ENCODE results near the gene JAK1. TPM values are rescaled to one million over a fixed set of nuclear protein-coding genes. Genes with fewer than 3 reads are reported as not detected.

The JAK1 gene
- total RNA-seq, 2 donors from 2014 or later: 22.9 to 23.2 TPM

DNA sequence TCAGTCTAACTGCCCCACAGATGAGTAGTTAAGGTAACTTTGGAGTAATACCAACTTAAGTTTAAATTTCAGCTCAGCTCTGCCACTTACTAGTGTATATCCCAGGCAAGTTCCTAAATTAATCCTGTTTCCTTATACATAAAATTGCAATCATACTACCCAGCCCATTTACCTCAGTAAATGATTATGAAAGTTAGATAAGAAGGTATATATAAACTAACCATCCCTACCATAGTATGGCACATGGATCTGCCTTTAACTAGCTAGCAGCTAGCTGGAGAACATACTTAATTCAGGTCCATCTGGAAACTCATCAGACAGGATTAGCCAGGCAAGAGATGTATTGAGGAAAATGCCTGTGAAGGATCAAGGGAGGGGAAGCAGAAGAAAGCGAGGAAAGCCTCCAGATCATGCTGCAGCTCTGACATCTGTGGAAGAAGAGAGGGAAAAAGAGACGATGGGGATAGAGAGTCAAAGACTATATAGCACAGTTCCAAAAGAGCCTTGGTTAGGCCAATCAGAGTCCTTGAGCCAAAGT, 8.0 kb upstream of the JAK1 start:
- no peaks in the 10 kb centered on the region for H3K4me1 Mint-ChIP-seq
- no peak overlapping the region for H3K4me3 Mint-ChIP-seq
- TF ChIP-seq, protein P1, sequence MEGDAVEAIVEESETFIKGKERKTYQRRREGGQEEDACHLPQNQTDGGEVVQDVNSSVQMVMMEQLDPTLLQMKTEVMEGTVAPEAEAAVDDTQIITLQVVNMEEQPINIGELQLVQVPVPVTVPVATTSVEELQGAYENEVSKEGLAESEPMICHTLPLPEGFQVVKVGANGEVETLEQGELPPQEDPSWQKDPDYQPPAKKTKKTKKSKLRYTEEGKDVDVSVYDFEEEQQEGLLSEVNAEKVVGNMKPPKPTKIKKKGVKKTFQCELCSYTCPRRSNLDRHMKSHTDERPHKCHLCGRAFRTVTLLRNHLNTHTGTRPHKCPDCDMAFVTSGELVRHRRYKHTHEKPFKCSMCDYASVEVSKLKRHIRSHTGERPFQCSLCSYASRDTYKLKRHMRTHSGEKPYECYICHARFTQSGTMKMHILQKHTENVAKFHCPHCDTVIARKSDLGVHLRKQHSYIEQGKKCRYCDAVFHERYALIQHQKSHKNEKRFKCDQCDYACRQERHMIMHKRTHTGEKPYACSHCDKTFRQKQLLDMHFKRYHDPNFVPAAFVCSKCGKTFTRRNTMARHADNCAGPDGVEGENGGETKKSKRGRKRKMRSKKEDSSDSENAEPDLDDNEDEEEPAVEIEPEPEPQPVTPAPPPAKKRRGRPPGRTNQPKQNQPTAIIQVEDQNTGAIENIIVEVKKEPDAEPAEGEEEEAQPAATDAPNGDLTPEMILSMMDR (conservative IDR thresholded peaks at IDR 0.05): no peak
- 89 to 92% methylated on average over 2 of the region's 2 CpGs for WGBS, 2 experiments (ENCODE audit: insufficient coverage in 1 of 2, insufficient read length in 1 of 2)
- no peaks in the 10 kb centered on the region for H3K36me3 Mint-ChIP-seq (ENCODE audit: low read depth)
- H3K4me1 ChIP-seq (ENCODE audit: control insufficient read depth, insufficient read depth, low read length): no peaks in the 10 kb centered on the region
- no peak overlapping the region for H3K9ac ChIP-seq (ENCODE audit: extremely low read depth, low read length, poor library complexity, severe bottlenecking)
- H3K9me3 Mint-ChIP-seq: no peaks in the 10 kb centered on the region
- H3K9me3 ChIP-seq (ENCODE audit: control insufficient read depth, low read length): no peaks in the 10 kb centered on the region
- H3K27me3 ChIP-seq (ENCODE audit: control insufficient read depth, insufficient read depth, low read length, poor library complexity, severe bottlenecking): no peaks in the 10 kb centered on the region
- no peak for DNase-seq
- no peaks in the 10 kb centered on the region for H3K27me3 Mint-ChIP-seq (ENCODE audit: insufficient read depth)
- no peak overlapping the region for H3K27ac Mint-ChIP-seq
- no peaks in the 10 kb centered on the region for H3K36me3 ChIP-seq (ENCODE audit: control insufficient read depth, insufficient read depth, low read length)
- H3K4me3 ChIP-seq (ENCODE audit: low read length): no peak overlapping the region
- no peak overlapping the region for H3K27ac ChIP-seq (ENCODE audit: low read depth, low read length)

DNA sequence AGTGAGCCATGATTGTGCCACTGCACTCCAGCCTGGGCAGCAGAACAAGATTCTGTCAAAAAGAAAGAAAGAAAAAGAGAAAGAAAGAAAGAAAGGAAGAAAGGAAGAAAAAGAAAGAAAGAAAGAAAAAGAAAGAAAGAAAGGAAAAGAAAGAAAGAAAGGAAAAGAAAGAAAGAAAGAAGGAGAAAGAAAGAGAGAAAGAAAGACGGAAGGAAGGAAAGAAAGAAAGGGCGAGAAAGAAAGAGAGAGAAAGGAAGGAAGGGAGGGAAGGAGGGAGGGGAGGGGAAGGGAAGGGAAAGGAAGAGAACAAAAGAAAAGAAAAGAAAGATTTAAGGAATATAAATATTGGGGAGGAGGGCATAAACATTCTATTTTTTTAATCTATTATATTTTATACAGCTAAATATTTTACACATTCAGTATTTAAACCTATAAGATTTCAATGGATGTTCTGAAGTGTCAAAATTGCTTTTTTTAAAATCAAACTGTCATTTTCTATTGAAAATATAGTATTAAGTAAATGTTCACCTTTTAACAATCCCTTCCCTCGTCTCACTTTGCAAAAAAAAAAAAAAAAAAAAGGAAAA, 6.8 kb upstream of the JAK1 start:
- Mint-ChIP-seq H3K9me3 (no peaks in the 10 kb centered on the region), H3K36me3 (ENCODE audit: low read depth) (no peaks in the 10 kb centered on the region), H3K4me3 (no peak overlapping the region), H3K4me1 (no peaks in the 10 kb centered on the region), H3K27ac (no peak overlapping the region), H3K27me3 (ENCODE audit: insufficient read depth) (peaks cover 1% of the 10 kb centered on the region)
- DNase-seq: no peak
- Histone ChIP-seq H3K9ac (ENCODE audit: extremely low read depth, low read length, poor library complexity, severe bottlenecking) (no peak overlapping the region), H3K27ac (ENCODE audit: low read depth, low read length) (no peak overlapping the region), H3K27me3 (ENCODE audit: control insufficient read depth, insufficient read depth, low read length, poor library complexity, severe bottlenecking) (no peaks in the 10 kb centered on the region), H3K4me1 (ENCODE audit: control insufficient read depth, insufficient read depth, low read length) (no peaks in the 10 kb centered on the region), H3K9me3 (ENCODE audit: control insufficient read depth, low read length) (no peaks in the 10 kb centered on the region), H3K36me3 (ENCODE audit: control insufficient read depth, insufficient read depth, low read length) (no peaks in the 10 kb centered on the region), H3K4me3 (ENCODE audit: low read length) (no peak overlapping the region)
- TF ChIP-seq, protein P1 (conservative IDR thresholded peaks at IDR 0.05): no peak
- 94 to 98% methylated on average over 2 of the region's 3 CpGs for WGBS, 2 experiments (ENCODE audit: insufficient coverage in 1 of 2, insufficient read length in 1 of 2)

DNA sequence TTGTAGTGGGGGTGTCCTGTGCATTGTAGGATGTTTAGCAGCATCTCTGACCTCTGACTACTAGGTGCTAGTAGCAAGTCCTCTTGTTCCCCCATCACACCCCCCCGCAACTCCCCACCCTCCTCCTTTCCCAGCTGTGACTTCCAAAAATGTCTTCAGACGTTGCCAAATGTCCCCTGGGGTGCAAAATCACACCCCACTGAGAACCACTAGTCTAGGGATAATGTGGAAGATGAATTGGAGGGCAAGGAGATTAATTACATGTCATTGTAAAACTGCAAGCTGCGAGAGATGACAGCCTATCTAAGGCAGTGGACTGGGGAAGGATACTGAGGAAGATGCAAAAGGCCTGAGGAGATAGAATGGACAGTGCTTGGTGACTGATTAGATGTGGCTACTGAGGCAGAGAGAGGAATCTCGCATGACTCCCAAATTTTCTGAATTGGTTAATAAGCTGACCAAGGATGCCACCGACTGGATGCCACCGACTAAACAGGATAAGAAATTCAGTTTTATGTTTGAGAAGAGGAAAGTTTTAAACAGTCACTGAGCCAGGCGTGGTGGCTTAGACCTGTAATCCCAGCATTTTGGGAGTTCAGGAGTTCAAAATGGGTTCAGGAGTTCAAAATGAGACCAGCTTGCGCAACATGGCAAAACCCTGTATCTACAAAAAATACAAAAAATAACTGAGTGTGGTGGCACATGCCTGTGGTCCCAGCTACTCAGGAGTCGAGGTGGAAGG, 3.1 kb upstream of the JAK1 start:
- Histone ChIP-seq H3K9me3 (ENCODE audit: control insufficient read depth, low read length) (no peaks in the 10 kb centered on the region), H3K27ac (ENCODE audit: low read depth, low read length) (no peak overlapping the region), H3K27me3 (ENCODE audit: control insufficient read depth, insufficient read depth, low read length, poor library complexity, severe bottlenecking) (no peaks in the 10 kb centered on the region), H3K4me1 (ENCODE audit: control insufficient read depth, insufficient read depth, low read length) (no peaks in the 10 kb centered on the region), H3K4me3 (ENCODE audit: low read length) (no peak overlapping the region), H3K36me3 (ENCODE audit: control insufficient read depth, insufficient read depth, low read length) (no peaks in the 10 kb centered on the region), H3K9ac (ENCODE audit: extremely low read depth, low read length, poor library complexity, severe bottlenecking) (no peak overlapping the region)
- Mint-ChIP-seq H3K27ac (no peak overlapping the region), H3K4me3 (no peak overlapping the region), H3K4me1 (peaks cover 15% of the 10 kb centered on the region), H3K27me3 (ENCODE audit: insufficient read depth) (peaks cover 22% of the 10 kb centered on the region), H3K9me3 (no peaks in the 10 kb centered on the region), H3K36me3 (ENCODE audit: low read depth) (no peaks in the 10 kb centered on the region)
- DNase-seq: no peak
- TF ChIP-seq, protein P1 (conservative IDR thresholded peaks at IDR 0.05): no peak
- 65 to 85% methylated on average over 8 to 9 of the region's 9 CpGs for WGBS, 2 experiments (ENCODE audit: insufficient coverage in 1 of 2, insufficient read length in 1 of 2)
